ENCODE data around the gene GTF3C1.

Gene GTF3C1

GRCh38 chr16:27538528-27538927 is 11.2 kb downstream of the GTF3C1 start:
- no peak for TF ChIP-seq CTCF (IDR thresholded peaks at IDR 0.05; ENCODE audit: low read depth, low read length, missing control alignments)
- no peak for DNase-seq (ENCODE audit: extremely low read depth, low read depth)

GRCh38 chr16:27534256-27534655 is 15.5 kb downstream of the GTF3C1 start:
- no peak for DNase-seq (ENCODE audit: extremely low read depth, low read depth)
- TF ChIP-seq CTCF (IDR thresholded peaks at IDR 0.05; ENCODE audit: low read depth, low read length, missing control alignments) = no peak
- H3K4me3 ChIP-seq (replicated peaks; ENCODE audit: low read depth, low read length) = no peak overlapping the region

More at GRCh38 chr16:27538528-27538927, 11.2 kb downstream of the GTF3C1 start:
- no peak overlapping the region for H3K4me3 ChIP-seq (replicated peaks; ENCODE audit: low read depth, low read length)

GRCh38 chr16:27531826-27532800 is 17.6 kb downstream of the GTF3C1 start:
- TF ChIP-seq CTCF (IDR thresholded peaks at IDR 0.05; ENCODE audit: low read depth, low read length, missing control alignments) = no peak
- no peak for DNase-seq (ENCODE audit: extremely low read depth, low read depth)
- no peak overlapping the region for H3K4me3 ChIP-seq (replicated peaks; ENCODE audit: low read depth, low read length)

- no peak for TF ChIP-seq CTCF (IDR thresholded peaks at IDR 0.05; ENCODE audit: low read depth, low read length, missing control alignments)
- DNase-seq (ENCODE audit: extremely low read depth, low read depth) = no peak
- no peak overlapping the region for H3K4me3 ChIP-seq (replicated peaks; ENCODE audit: low read depth, low read length)
Observed at GRCh38 chr16:27531186-27531585, 18.5 kb downstream of the GTF3C1 start.

GRCh38 chr16:27529962-27530361 is 19.8 kb downstream of the GTF3C1 start:
- no peak for TF ChIP-seq CTCF (IDR thresholded peaks at IDR 0.05; ENCODE audit: low read depth, low read length, missing control alignments)
- peak; percentile 33 for DNase-seq (ENCODE audit: extremely low read depth, low read depth)
- no peak overlapping the region for H3K4me3 ChIP-seq (replicated peaks; ENCODE audit: low read depth, low read length)

GRCh38 chr16:27528294-27528693 is 21.4 kb downstream of the GTF3C1 start:
- TF ChIP-seq CTCF (IDR thresholded peaks at IDR 0.05; ENCODE audit: low read depth, low read length, missing control alignments) = no peak
- no peak for DNase-seq (ENCODE audit: extremely low read depth, low read depth)
- H3K4me3 ChIP-seq (replicated peaks; ENCODE audit: low read depth, low read length) = no peak overlapping the region

All from HFF-Myc (cell line).